HepG2 (cell line): ENCODE data around the gene SPAAR. TPM values are rescaled to one million over a fixed set of nuclear protein-coding genes. Genes with fewer than 3 reads are reported as not detected.

ENCODE experiments used
- ATAC-seq: fragments of 200-7000 bp; cut with Tn5 transposase; 3 replicates; pipeline ENCODE4 v1.9.1; 2020; ENCODE audit warnings: mild to moderate bottlenecking, moderate library complexity
- BruUV-seq: library from RNA; stranded (reverse); fragments of 400-500 nt; replicated peaks from 2 replicates; lab custom pipeline; 2021; lab: Mats Ljungman, UMichigan
- CTCF ChIA-PET: fragments of 300-600 bp; formaldehyde crosslinking; extraction: SDS; loops from one replicate; lab custom pipeline; 2021; ENCODE audit warnings: low total read pairs, inconsistent platforms, low intra/inter-chr PET ratio; lab: Yijun Ruan, JAX
- POLR2A ChIA-PET: fragments of 350-600 bp; sonication (Branson Sonifier 250); formaldehyde crosslinking; loops from one replicate; lab custom pipeline; 2020; ENCODE audit warnings: antibody characterized with exemption, inconsistent platforms; lab: Yijun Ruan, JAX
- DNase-seq: peaks from one replicate; pipeline ENCODE4 v3.0.0-alpha.2; 2015; ENCODE audit warnings: low spot score
- FAIRE-seq: peaks from 3 replicates; lab custom pipeline; 2011; peaks lifted over from hg19 to GRCh38; lab: Jason Lieb, UNC
- H2AFZ ChIP-seq: one replicate; pipeline ENCODE4 v1.6.1; 2011; ENCODE audit warnings: low read length, inconsistent platforms
- H3K27ac ChIP-seq: fragments of 300-600 bp; 3 replicates; pipeline ENCODE4 v1.8.0; 2011; ENCODE audit warnings: mixed run types, mild to moderate bottlenecking, mixed read lengths, low read length, inconsistent platforms; ENCODE audit not compliant: insufficient read depth; ENCODE audit errors: extremely low read length
- H3K27me3 ChIP-seq, 2 experiments: fragments of 200-600 bp in 1 of 2; 2 replicates in 1 of 2; 3 replicates in 1 of 2; pipeline versions ENCODE4 v1.6.0 to v1.8.0; 2011; ENCODE audit warnings: low read length in 2 of 2, mild to moderate bottlenecking in 2 of 2, moderate library complexity in 2 of 2, inconsistent platforms in 1 of 2; ENCODE audit not compliant: insufficient read depth in 2 of 2, control insufficient read depth in 1 of 2
- H3K36me3 ChIP-seq, 2 experiments: fragments of 200-600 bp in 1 of 2; replicated peaks in 1 of 2; 2 replicates in 1 of 2; 3 replicates in 1 of 2; pipeline versions ENCODE4 v1.5.1 to v1.8.0; 2011; ENCODE audit warnings: low read length in 2 of 2, inconsistent platforms in 1 of 2; ENCODE audit not compliant: insufficient read depth in 2 of 2, control insufficient read depth in 1 of 2
- H3K4me1 ChIP-seq: 2 replicates; pipeline ENCODE4 v1.5.1; 2012; ENCODE audit warnings: low read length, inconsistent platforms; ENCODE audit not compliant: insufficient read depth
- H3K4me2 ChIP-seq: 2 replicates; pipeline ENCODE4 v1.6.0; 2011; ENCODE audit warnings: low read depth, low read length, inconsistent platforms
- H3K4me3 ChIP-seq, 3 experiments: fragments of 200-600 bp in 1 of 3; sonication (generic), shearing (Covaris generic) in 1 of 3; replicated peaks in 1 of 3; 2 replicates each; pipeline ENCODE4 v1.5.1; 2011 to 2016; ENCODE audit warnings: low read length in 3 of 3, inconsistent platforms in 2 of 3, low read depth in 2 of 3, mild to moderate bottlenecking in 2 of 3, control low read depth in 1 of 3, mixed read lengths in 1 of 3; ENCODE audit not compliant: insufficient read depth in 1 of 3
- H3K79me2 ChIP-seq: one replicate; pipeline ENCODE4 v1.6.1; 2011; ENCODE audit warnings: low read length, inconsistent platforms; ENCODE audit not compliant: insufficient read depth
- H3K9ac ChIP-seq: 2 replicates; pipeline ENCODE4 v1.6.0; 2011; ENCODE audit warnings: mild to moderate bottlenecking, low read depth, low read length, inconsistent platforms; ENCODE audit not compliant: insufficient read depth
- H3K9me3 ChIP-seq: 2 replicates; pipeline ENCODE4 v1.5.1; 2012; ENCODE audit warnings: mild to moderate bottlenecking, low read length
- H4K20me1 ChIP-seq: 2 replicates; pipeline ENCODE4 v1.6.0; 2011; ENCODE audit warnings: inconsistent platforms, mild to moderate bottlenecking, low read length, moderate library complexity; ENCODE audit not compliant: insufficient read depth
- BRD4 ChIP-seq: sonication (generic); formaldehyde crosslinking; IDR thresholded peaks from 2 replicates; pipeline ENCODE4 v1.4.0; 2020; ENCODE audit warnings: missing genetic modification reagents
- CSRNP1 ChIP-seq: sonication (generic); formaldehyde crosslinking; IDR thresholded peaks from 2 replicates; pipeline ENCODE4 v1.8.1; 2023; ENCODE audit warnings: mild to moderate bottlenecking, missing genetic modification reagents
- HDAC6 ChIP-seq: fragments of 200-600 bp; sonication (generic); IDR thresholded peaks from 2 replicates; pipeline ENCODE4 v1.7.0; 2017; ENCODE audit warnings: mild to moderate bottlenecking, antibody characterized with exemption, low read length, low read depth
- HOXA9 ChIP-seq: sonication (generic); formaldehyde crosslinking; IDR thresholded peaks from 2 replicates; pipeline ENCODE4 v1.8.1; 2022; ENCODE audit warnings: missing genetic modification reagents, mild to moderate bottlenecking, moderate library complexity, borderline replicate concordance
- KLF6 ChIP-seq: IDR thresholded peaks from 2 replicates; pipeline ENCODE4 v1.8.0; 2016; ENCODE audit warnings: missing biosample characterization, missing genetic modification reagents
- MEF2D ChIP-seq: sonication (generic); formaldehyde crosslinking; IDR thresholded peaks from 2 replicates; pipeline ENCODE4 v1.5.1; 2020; ENCODE audit warnings: mild to moderate bottlenecking, missing genetic modification reagents
- MEIS2 ChIP-seq: sonication (generic); formaldehyde crosslinking; IDR thresholded peaks from 2 replicates; pipeline ENCODE4 v1.9.0; 2021; ENCODE audit warnings: mild to moderate bottlenecking, missing genetic modification reagents
- RAD51 ChIP-seq: fragments of 450-650 bp; IDR thresholded peaks from 2 replicates; pipeline ENCODE4 v1.6.1; 2016; ENCODE audit warnings: borderline replicate concordance
- SP140L ChIP-seq: sonication (generic); formaldehyde crosslinking; IDR thresholded peaks from 2 replicates; pipeline ENCODE4 v1.4.0; 2020; ENCODE audit warnings: missing genetic modification reagents, borderline replicate concordance
- ZNF276 ChIP-seq: sonication (generic); formaldehyde crosslinking; IDR thresholded peaks from 2 replicates; pipeline ENCODE4 v1.4.0; 2020; ENCODE audit warnings: mild to moderate bottlenecking, low read depth, missing genetic modification reagents
- ZNF337 ChIP-seq: sonication (generic); formaldehyde crosslinking; IDR thresholded peaks from 2 replicates; pipeline ENCODE4 v1.5.1; 2020; ENCODE audit warnings: missing genetic modification reagents, low read depth, mild to moderate bottlenecking, borderline replicate concordance
- ZNF703 ChIP-seq: sonication (generic); formaldehyde crosslinking; IDR thresholded peaks from 2 replicates; pipeline ENCODE4 v1.5.1; 2020; ENCODE audit warnings: missing genetic modification reagents, mild to moderate bottlenecking, moderate library complexity, borderline replicate concordance
- WGBS: methylation state at CpG from one replicate; pipeline ENCODE4 v1.1.6; 2017; ENCODE audit warnings: low lambda C conversion rate; 5-methylcytosine and 5-hydroxymethylcytosine counted together
- in situ Hi-C: cut with HindIII; loops from 2 replicates; pipeline ENCODE4 v1.10.0; 2017; ENCODE audit warnings: low pct_unique_long_range_greater_than_20kb; ENCODE audit not compliant: extremely low pct_ligation_motif_present
- intact Hi-C: fragments of 100-400 bp; cut with micrococcal nuclease; formaldehyde crosslinking; loops from one replicate; pipeline ENCODE4 v1.10.0; 2022; ENCODE audit not compliant: unreplicated experiment
- polyA plus RNA-seq, 8 experiments: library from polyadenylated mRNA; depleted of rRNA in 3 of 8; stranded (reverse) in 7 of 8; unstranded in 1 of 8; fragments of >200 nt; fragmentation: Illumina TruSeq in 4 of 8; extraction: Trizol in 4 of 8; gene quantifications; 2 replicates each; pipeline versions ENCODE4 v1.2.1 to v1.2.3, GENCODE V29; 2011 to 2016; ENCODE audit warnings: low read depth in 4 of 8, missing spikeins in 1 of 8, mixed read lengths in 1 of 8; ENCODE audit not compliant: insufficient read depth in 1 of 8
- total RNA-seq, 5 experiments: library from RNA; depleted of rRNA; stranded (reverse); fragments of >200 nt; fragmentation: Illumina TruSeq; extraction: Trizol; gene quantifications; 2 replicates each; pipeline ENCODE4 v1.2.3, GENCODE V29; 2016; ENCODE audit warnings: low read depth in 1 of 5
- TF ChIP-seq, protein P1 (sequence below): sonication (generic); formaldehyde crosslinking; IDR thresholded peaks from 2 replicates; pipeline ENCODE4 v1.4.0; 2020; ENCODE audit warnings: missing genetic modification reagents
- TF ChIP-seq, protein P2 (sequence below): sonication (generic); formaldehyde crosslinking; IDR thresholded peaks from 2 replicates; pipeline ENCODE4 v1.5.0; 2020; ENCODE audit warnings: mild to moderate bottlenecking, missing genetic modification reagents

Gene SPAAR
- total and polyA plus RNA-seq, 2 of the 13 experiments (the other 11 are each of a cell fraction or from before 2014, with no cell fraction given), result 0.07 TPM; not detected in 1

DNA sequence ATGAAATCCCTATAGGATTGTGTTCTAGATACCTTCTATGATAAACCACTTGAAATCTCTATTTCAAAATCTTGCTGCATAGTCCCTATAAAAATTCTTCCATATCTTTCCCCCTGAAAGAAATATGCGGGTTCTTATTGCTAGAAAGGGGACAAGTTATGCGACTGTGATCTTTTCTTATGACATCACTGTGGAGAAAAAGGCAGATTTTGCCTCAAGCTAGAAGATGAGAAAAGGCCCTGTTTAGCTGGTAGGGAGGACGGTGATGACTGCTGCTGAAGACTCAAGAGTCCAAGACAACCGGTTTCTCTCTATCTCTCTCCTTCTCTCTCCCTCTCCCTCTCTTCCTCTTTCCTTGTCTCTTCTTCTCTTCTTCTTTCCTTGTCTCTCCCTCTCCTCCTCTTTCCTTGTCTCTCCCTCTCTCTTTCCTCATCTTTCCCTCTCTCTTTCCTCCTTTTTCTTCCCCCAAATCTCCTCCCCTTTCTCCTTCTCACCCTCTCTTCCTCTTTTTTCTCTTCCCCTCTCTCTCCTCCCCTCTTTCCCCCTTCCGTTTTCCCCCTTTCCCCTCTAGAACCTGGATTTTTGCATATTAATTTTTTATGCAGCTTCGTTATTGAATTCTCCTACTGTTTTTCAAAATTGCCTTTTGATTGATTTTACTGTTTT lies 43.4 kb downstream of the SPAAR start:
- no peak overlapping the region for H3K4me2 ChIP-seq
- BruUV-seq, result no TSS peak
- TF ChIP-seq SP140L, result no peak
- TF ChIP-seq HDAC6, result no peak
- no peak for TF ChIP-seq ZNF337 (CRISPR knock-in tag)
- TF ChIP-seq, protein P1, sequence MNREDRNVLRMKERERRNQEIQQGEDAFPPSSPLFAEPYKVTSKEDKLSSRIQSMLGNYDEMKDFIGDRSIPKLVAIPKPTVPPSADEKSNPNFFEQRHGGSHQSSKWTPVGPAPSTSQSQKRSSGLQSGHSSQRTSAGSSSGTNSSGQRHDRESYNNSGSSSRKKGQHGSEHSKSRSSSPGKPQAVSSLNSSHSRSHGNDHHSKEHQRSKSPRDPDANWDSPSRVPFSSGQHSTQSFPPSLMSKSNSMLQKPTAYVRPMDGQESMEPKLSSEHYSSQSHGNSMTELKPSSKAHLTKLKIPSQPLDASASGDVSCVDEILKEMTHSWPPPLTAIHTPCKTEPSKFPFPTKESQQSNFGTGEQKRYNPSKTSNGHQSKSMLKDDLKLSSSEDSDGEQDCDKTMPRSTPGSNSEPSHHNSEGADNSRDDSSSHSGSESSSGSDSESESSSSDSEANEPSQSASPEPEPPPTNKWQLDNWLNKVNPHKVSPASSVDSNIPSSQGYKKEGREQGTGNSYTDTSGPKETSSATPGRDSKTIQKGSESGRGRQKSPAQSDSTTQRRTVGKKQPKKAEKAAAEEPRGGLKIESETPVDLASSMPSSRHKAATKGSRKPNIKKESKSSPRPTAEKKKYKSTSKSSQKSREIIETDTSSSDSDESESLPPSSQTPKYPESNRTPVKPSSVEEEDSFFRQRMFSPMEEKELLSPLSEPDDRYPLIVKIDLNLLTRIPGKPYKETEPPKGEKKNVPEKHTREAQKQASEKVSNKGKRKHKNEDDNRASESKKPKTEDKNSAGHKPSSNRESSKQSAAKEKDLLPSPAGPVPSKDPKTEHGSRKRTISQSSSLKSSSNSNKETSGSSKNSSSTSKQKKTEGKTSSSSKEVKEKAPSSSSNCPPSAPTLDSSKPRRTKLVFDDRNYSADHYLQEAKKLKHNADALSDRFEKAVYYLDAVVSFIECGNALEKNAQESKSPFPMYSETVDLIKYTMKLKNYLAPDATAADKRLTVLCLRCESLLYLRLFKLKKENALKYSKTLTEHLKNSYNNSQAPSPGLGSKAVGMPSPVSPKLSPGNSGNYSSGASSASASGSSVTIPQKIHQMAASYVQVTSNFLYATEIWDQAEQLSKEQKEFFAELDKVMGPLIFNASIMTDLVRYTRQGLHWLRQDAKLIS, result no peak
- TF ChIP-seq RAD51, result no peak
- no peak for TF ChIP-seq CSRNP1 (CRISPR knock-in tag)
- no peak for TF ChIP-seq ZNF276 (CRISPR knock-in tag)
- TF ChIP-seq ZNF703, result no peak
- TF ChIP-seq, protein P2, sequence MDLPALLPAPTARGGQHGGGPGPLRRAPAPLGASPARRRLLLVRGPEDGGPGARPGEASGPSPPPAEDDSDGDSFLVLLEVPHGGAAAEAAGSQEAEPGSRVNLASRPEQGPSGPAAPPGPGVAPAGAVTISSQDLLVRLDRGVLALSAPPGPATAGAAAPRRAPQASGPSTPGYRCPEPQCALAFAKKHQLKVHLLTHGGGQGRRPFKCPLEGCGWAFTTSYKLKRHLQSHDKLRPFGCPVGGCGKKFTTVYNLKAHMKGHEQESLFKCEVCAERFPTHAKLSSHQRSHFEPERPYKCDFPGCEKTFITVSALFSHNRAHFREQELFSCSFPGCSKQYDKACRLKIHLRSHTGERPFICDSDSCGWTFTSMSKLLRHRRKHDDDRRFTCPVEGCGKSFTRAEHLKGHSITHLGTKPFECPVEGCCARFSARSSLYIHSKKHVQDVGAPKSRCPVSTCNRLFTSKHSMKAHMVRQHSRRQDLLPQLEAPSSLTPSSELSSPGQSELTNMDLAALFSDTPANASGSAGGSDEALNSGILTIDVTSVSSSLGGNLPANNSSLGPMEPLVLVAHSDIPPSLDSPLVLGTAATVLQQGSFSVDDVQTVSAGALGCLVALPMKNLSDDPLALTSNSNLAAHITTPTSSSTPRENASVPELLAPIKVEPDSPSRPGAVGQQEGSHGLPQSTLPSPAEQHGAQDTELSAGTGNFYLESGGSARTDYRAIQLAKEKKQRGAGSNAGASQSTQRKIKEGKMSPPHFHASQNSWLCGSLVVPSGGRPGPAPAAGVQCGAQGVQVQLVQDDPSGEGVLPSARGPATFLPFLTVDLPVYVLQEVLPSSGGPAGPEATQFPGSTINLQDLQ, result no peak
- no peak for TF ChIP-seq MEF2D (CRISPR knock-in tag)
- TF ChIP-seq MEIS2 (CRISPR knock-in tag), result no peak
- TF ChIP-seq HOXA9 (CRISPR knock-in tag), result no peak
- TF ChIP-seq KLF6 (CRISPR knock-in tag), result no peak
- TF ChIP-seq BRD4, result no peak

More for the DNA sequence above, 43.4 kb downstream of the SPAAR start:
- CTCF ChIA-PET, result no interaction called here
- Histone ChIP-seq H3K27me3 (peaks cover 0 to 10% of the 10 kb centered on the region in 2 experiments; a peak in 2 of 5 replicates), H3K9me3 (no peaks in the 10 kb centered on the region), H3K79me2 (no peaks in the 10 kb centered on the region), H4K20me1 (no peaks in the 10 kb centered on the region), H3K4me3 (no peak overlapping the region), H2AFZ (no peak overlapping the region), H3K36me3 (no peaks in the 10 kb centered on the region), H3K9ac (no peak overlapping the region), H3K4me1 (no peaks in the 10 kb centered on the region), H3K27ac (no peak overlapping the region)
- intact Hi-C loops (no loop called here), in situ Hi-C loops (no loop called here)
- POLR2A ChIA-PET, result no interaction called here
- ATAC-seq (no peak), FAIRE-seq (no peak), DNase-seq (no peak)
- 13% methylated on average over 6 of the region's 6 CpGs for whole genome bisulfite sequencing
